Panc1 (cell line): ENCODE measurements around the gene IP6K1.

Experiments used
- CTCF ChIP-seq: fragments of 450-650 bp; IDR thresholded peaks from 2 replicates; pipeline ENCODE4 v1.5.1; 2017; ENCODE audit warnings: mild to moderate bottlenecking
- POLR2AphosphoS5 ChIP-seq: IDR thresholded peaks from 2 replicates; pipeline ENCODE4 v1.6.1; 2012; ENCODE audit warnings: mild to moderate bottlenecking, low read depth, low read length, moderate library complexity
- TCF7L2 ChIP-seq: IDR thresholded peaks from 2 replicates; pipeline ENCODE4 v1.6.1; 2011; ENCODE audit warnings: mild to moderate bottlenecking, low read depth, low read length, inconsistent platforms
- TF ChIP-seq, protein P1 (sequence below), 2 experiments: IDR thresholded peaks; 2 replicates each; pipeline ENCODE4 v1.6.1; 2011 to 2012; ENCODE audit warnings: low read depth in 2 of 2, control low read depth in 1 of 2, low read length in 1 of 2, mild to moderate bottlenecking in 1 of 2, moderate library complexity in 1 of 2; ENCODE audit not compliant: insufficient read depth in 1 of 2

GRCh38 chr3:49716691-49717210 is 69.6 kb downstream of the IP6K1 start:
- TF ChIP-seq POLR2AphosphoS5 (no peak), CTCF (no peak), TCF7L2 (no peak)
- TF ChIP-seq, protein P1, sequence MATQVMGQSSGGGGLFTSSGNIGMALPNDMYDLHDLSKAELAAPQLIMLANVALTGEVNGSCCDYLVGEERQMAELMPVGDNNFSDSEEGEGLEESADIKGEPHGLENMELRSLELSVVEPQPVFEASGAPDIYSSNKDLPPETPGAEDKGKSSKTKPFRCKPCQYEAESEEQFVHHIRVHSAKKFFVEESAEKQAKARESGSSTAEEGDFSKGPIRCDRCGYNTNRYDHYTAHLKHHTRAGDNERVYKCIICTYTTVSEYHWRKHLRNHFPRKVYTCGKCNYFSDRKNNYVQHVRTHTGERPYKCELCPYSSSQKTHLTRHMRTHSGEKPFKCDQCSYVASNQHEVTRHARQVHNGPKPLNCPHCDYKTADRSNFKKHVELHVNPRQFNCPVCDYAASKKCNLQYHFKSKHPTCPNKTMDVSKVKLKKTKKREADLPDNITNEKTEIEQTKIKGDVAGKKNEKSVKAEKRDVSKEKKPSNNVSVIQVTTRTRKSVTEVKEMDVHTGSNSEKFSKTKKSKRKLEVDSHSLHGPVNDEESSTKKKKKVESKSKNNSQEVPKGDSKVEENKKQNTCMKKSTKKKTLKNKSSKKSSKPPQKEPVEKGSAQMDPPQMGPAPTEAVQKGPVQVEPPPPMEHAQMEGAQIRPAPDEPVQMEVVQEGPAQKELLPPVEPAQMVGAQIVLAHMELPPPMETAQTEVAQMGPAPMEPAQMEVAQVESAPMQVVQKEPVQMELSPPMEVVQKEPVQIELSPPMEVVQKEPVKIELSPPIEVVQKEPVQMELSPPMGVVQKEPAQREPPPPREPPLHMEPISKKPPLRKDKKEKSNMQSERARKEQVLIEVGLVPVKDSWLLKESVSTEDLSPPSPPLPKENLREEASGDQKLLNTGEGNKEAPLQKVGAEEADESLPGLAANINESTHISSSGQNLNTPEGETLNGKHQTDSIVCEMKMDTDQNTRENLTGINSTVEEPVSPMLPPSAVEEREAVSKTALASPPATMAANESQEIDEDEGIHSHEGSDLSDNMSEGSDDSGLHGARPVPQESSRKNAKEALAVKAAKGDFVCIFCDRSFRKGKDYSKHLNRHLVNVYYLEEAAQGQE (IDR thresholded peaks at IDR 0.05; ENCODE audit: insufficient read depth in 1 of 2, low read depth in 2 of 2, low read length in 1 of 2) = no peak
